ENCODE results near the gene INTS1.

INTS1 gene

DNA sequence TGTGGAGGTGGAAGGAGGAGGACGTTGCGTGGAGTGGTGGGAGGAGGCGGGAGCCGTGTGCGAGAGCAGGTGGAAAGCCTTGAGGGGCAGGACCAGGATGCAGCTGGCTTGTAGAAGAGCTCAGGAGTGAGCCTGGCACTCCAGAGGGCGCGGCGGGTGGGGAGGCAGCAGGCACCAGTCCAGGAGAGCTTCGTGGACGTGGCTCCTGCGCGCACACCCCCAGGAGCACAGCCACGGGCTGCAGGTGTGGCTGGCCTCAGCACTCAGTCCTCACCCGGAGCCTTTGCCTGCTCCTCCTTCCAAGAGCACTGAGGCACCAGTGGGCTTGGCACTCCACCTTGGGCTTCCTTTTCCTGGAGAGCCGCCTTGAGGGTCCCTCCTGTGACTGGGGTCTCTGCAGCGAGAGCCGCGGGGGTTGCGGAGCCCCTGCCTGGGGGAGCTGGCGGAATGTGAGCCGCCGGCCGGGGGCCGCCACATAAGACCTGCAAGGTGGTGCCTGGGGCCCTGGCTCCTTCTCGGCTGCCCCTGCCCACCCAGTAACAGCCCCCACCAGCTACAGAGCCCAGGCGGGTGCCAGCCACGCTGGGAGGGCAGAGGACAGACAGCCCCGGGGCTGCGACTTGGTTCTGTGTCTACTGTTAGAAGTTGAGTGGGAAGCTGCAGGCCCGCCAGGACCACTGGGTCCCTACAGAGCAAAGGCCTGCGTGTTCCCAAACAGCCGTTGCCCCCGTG lies 37.4 kb upstream of the INTS1 start:
- H3K27ac ChIP-seq: no peak overlapping the region
- TF ChIP-seq, protein P1, sequence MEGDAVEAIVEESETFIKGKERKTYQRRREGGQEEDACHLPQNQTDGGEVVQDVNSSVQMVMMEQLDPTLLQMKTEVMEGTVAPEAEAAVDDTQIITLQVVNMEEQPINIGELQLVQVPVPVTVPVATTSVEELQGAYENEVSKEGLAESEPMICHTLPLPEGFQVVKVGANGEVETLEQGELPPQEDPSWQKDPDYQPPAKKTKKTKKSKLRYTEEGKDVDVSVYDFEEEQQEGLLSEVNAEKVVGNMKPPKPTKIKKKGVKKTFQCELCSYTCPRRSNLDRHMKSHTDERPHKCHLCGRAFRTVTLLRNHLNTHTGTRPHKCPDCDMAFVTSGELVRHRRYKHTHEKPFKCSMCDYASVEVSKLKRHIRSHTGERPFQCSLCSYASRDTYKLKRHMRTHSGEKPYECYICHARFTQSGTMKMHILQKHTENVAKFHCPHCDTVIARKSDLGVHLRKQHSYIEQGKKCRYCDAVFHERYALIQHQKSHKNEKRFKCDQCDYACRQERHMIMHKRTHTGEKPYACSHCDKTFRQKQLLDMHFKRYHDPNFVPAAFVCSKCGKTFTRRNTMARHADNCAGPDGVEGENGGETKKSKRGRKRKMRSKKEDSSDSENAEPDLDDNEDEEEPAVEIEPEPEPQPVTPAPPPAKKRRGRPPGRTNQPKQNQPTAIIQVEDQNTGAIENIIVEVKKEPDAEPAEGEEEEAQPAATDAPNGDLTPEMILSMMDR (conservative IDR thresholded peaks at IDR 0.05): no peak

DNA sequence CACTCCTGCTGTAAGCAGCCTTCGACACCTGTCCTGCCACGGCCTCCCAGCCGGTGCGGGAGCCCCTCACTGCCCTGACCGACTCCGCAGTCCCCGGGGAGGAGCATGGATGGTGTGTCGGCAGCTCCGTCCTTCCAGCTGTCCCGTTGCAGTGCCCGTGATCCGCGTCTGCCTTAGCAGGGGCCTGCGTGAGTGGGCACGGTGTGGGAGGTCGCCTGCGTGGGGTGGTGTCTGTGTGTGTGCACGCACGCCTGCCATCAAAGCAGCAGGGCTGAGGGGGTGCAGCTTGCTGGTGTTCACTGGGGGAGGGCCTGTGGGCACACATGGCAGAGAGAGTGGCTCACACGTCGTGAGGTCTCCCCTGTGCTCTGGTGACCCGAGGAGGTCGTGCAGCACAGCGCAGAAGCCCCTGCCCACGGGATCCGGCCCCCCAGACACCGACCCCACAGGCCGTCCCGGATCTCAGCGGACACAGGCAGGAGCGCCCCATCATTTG lies 36.6 kb upstream of the INTS1 start:
- TF ChIP-seq, protein P1 (conservative IDR thresholded peaks at IDR 0.05): no peak

DNA sequence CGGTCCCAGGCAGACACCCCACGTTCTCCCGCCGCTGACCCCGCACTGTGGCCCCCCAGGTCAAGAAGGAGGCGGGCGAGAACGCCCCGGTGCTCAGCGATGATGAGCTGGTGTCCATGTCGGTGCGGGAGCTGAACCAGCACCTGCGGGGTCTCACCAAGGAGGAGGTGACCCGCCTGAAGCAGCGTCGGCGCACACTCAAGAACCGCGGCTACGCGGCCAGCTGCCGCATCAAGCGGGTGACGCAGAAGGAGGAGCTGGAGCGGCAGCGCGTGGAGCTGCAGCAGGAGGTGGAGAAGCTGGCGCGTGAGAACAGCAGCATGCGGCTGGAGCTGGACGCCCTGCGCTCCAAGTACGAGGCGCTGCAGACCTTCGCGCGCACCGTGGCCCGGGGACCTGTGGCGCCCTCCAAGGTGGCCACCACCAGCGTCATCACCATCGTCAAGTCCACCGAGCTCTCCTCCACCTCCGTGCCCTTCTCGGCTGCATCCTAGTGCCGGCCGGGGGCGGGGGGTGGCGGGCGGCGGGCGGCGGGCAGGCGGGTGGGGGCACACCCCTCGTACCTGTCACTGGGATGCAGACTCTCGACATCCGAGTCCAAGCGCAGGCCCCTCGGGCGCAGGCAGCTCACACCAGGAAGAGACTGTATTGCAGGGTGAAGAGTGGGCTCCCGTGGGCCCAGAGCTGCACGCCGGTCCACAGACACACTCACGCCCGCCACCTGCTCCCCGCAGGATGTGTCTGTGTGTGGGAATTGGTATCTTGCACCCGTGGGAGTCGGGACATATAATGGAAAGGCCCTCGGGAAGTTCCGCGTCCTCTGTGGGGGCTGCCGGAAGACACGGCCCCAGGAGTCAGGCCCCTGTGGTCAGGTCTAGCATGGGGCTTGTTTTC lies 35.9 kb upstream of the INTS1 start:
- no peak overlapping the region for H3K27ac ChIP-seq
- TF ChIP-seq, protein P1 (conservative IDR thresholded peaks at IDR 0.05): no peak

More for the DNA sequence above, 36.6 kb upstream of the INTS1 start:
- H3K27ac ChIP-seq: no peak overlapping the region

DNA sequence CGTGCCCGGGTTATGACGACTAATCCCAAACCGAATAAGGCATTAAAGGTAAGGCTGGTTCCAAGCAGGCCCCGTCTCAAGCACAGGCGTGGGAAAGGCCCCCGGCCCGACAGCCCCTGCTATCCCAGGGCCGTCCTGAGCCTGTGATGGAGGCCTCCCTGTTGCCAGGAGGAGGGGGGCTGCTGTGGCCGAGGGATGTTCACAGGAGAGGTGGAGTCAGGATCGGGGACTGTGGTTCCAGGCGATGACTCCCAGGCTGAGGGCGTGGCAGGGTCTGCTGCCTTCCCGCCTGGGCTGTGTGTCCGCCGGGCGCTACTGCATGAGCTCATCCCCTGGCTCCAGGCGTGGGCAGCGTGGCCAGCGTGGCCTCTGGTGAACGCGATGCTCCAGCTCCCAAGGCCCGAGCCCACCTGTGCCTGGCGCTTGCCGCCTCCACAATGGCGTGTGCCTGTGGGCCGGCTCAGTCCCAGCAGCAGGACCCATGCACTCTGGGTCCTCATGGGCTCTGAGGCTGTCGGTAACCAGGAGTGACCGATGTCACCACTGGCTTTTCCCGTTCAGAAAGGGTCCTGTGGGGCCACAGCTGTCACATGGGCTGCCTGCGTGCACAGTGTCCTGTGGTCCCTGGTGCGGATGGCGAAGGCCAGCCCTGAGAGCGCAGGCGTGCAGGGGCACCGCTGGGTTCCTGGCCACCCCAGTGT lies 35.1 kb upstream of the INTS1 start:
- H3K27ac ChIP-seq: no peak overlapping the region
- TF ChIP-seq, protein P1 (conservative IDR thresholded peaks at IDR 0.05): no peak

DNA sequence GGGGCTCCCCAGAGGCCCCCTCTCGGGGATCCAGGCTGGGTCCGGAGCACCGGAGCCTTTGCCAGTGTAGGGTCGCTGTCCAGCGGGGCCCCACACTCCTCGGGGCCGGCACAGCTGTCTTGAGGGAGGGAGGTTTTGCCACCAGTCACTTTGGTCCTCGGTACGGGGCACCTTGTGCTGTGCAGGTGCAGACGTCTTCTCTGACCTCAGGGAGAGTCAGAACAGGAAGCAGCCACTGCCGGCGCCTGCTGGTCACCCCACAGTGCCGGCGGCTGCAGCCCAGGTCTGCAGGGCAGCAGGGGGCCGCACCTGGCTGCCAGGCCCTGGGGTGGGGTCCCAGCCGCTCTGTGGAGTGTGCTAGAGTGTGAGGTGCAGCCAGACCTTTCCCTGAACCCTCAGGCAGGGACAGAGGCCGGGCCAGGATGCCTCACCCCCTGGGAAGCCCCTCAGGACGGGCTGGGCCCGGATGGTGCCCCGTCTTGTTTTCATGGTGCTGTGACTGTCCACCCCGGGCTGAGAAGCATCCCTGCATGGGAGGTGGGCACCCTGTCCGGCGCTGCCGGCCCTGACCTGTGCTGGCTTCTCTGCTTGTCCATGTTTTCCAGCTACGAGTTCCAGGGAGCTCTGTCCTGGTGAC lies 34.5 kb upstream of the INTS1 start:
- no peak overlapping the region for H3K27ac ChIP-seq
- TF ChIP-seq, protein P1 (conservative IDR thresholded peaks at IDR 0.05): no peak

DNA sequence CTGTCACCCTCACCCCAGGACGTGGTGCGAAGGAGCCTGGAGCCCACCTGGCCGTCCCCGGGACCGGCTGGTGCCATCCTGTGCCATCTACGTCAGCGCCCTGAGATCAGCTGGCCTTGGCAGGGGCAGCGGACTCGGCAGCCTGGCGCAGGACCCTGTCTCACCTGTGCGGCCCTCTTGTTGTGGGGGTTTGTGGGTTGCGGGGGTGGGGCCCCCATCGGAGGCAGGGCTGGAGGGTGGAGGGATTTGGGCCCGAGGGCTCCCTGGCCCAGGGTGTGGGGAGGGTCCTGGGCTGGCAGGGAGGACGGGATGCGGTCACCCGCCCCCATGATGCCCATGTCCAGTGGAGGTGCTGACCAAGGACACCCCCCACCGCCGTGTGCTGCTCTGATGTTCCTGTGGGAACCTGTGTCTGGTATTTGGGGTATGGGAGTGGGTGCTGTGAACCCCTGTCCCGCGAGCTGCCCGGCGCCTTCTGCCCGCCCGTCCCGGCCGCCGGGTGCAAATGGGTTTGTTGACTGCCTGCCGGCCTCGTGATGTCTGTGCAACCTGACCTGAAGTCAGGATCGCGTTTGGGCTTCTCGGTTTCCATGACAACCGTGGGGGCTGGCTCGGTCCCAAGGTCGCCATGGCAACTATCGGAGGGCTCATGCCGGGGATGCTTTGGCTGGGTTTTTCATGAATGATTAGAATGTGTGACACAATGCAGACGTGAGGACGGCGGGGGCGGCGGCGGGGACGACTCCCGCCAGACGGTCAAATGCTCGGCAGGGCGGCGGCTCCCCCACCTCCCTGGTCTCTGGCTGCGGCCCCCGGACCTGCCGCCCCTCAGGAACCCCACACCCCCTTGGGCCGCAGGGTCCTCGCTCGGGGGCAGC lies 33.6 kb upstream of the INTS1 start:
- TF ChIP-seq, protein P1 (conservative IDR thresholded peaks at IDR 0.05): no peak
- H3K27ac ChIP-seq: no peak overlapping the region
